ENCODE data around the gene UROC1. TPM values are rescaled to one million over a fixed set of nuclear protein-coding genes. Genes with fewer than 3 reads are reported as not detected.

The UROC1 gene
- total RNA-seq, 2 donors from 2014 or later, result not detected

GRCh38 chr3:126488886-126489569, 28.5 kb downstream of the UROC1 start:
- Histone ChIP-seq H3K9me3 (no peaks in the 10 kb centered on the region), H3K4me1 (no peaks in the 10 kb centered on the region), H3K27ac (no peak overlapping the region), H3K36me3 (replicated peaks in 1 of 2; ENCODE audit: insufficient read depth in 1 of 2, low read depth in 2 of 2) (no peaks in the 10 kb centered on the region), H3K27me3 (no peaks in the 10 kb centered on the region), H3K4me3 (no peak overlapping the region)
- DNase-seq (no peak), ATAC-seq (no peak)
- TF ChIP-seq, protein P1, sequence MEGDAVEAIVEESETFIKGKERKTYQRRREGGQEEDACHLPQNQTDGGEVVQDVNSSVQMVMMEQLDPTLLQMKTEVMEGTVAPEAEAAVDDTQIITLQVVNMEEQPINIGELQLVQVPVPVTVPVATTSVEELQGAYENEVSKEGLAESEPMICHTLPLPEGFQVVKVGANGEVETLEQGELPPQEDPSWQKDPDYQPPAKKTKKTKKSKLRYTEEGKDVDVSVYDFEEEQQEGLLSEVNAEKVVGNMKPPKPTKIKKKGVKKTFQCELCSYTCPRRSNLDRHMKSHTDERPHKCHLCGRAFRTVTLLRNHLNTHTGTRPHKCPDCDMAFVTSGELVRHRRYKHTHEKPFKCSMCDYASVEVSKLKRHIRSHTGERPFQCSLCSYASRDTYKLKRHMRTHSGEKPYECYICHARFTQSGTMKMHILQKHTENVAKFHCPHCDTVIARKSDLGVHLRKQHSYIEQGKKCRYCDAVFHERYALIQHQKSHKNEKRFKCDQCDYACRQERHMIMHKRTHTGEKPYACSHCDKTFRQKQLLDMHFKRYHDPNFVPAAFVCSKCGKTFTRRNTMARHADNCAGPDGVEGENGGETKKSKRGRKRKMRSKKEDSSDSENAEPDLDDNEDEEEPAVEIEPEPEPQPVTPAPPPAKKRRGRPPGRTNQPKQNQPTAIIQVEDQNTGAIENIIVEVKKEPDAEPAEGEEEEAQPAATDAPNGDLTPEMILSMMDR (IDR thresholded peaks at IDR 0.05), result no peak
- no peak for TF ChIP-seq POLR2A (IDR thresholded peaks at IDR 0.05)
- WGBS, 2 donors, result 86 to 87% methylated on average over 16 of the region's 16 CpGs
- intact Hi-C loops (cut with DNase I), result no loop called here

GRCh38 chr3:126488185-126488584, 29.4 kb downstream of the UROC1 start:
- ATAC-seq (no peak), DNase-seq (no peak)
- Histone ChIP-seq H3K4me3 (no peak overlapping the region), H3K4me1 (no peaks in the 10 kb centered on the region), H3K9me3 (no peaks in the 10 kb centered on the region), H3K27me3 (no peaks in the 10 kb centered on the region), H3K27ac (no peak overlapping the region), H3K36me3 (replicated peaks in 1 of 2; ENCODE audit: insufficient read depth in 1 of 2, low read depth in 2 of 2) (no peaks in the 10 kb centered on the region)
- TF ChIP-seq POLR2A (IDR thresholded peaks at IDR 0.05), result no peak
- TF ChIP-seq, protein P1 (IDR thresholded peaks at IDR 0.05), result no peak
- intact Hi-C loops (cut with DNase I), result no loop called here
- 71 to 83% methylated on average over 8 to 14 of the region's 14 CpGs for WGBS, 2 donors

DNA sequence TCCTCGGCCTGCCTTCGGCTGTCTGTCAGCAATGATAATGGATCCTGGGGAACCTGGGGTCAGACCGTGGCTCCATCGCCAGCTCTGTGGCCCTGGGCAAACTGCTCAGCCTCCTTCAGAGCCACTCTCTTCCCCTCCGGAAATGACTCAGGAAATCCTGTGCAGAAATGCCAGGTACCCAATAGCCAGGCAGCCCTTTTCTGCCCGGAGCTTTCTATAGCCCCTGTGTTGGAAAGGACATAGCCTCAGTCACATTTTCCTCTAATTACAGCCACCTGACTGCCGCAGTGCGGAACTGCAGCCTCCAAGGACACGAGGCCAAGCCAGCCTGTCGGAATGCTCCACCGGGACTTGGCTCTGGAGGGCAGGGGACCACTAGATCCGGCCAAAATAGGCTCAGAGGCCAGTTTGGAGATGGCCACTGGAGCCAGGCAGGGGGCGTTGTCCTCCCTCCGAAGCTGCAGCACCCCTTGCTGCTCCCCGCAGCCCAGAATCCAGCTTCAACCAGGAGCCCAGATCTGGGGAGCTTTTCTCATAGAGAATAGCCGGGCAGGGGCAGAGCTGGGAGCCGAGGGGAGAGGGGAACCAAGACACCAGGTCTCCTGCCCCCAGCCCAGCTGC, 30.3 kb downstream of the UROC1 start:
- Histone ChIP-seq H3K27me3 (no peaks in the 10 kb centered on the region), H3K36me3 (replicated peaks in 1 of 2; ENCODE audit: insufficient read depth in 1 of 2, low read depth in 2 of 2) (no peaks in the 10 kb centered on the region), H3K4me3 (no peak overlapping the region), H3K9me3 (no peaks in the 10 kb centered on the region), H3K4me1 (no peaks in the 10 kb centered on the region), H3K27ac (no peak overlapping the region)
- WGBS, 2 donors, result 38 to 52% methylated on average over 6 to 17 of the region's 17 CpGs
- peak in 2 of 4 donors; percentile 25 to 28 for DNase-seq
- TF ChIP-seq, protein P1 (IDR thresholded peaks at IDR 0.05), result peak in 2 of 7 experiments; percentile 13 to 16
- no peak for TF ChIP-seq POLR2A (IDR thresholded peaks at IDR 0.05)
- ATAC-seq, result peak; percentile 44
- intact Hi-C loops (cut with DNase I), result no loop called here

GRCh38 chr3:126486360-126486847, 31.2 kb downstream of the UROC1 start:
- 79 to 81% methylated on average over 12 to 14 of the region's 14 CpGs for WGBS, 2 donors
- ATAC-seq (no peak), DNase-seq (no peak)
- no peak overlapping the region for H3K27ac ChIP-seq
- H3K27me3 ChIP-seq, result no peaks in the 10 kb centered on the region
- H3K36me3 ChIP-seq (replicated peaks in 1 of 2; ENCODE audit: insufficient read depth in 1 of 2, low read depth in 2 of 2), result no peaks in the 10 kb centered on the region
- no peaks in the 10 kb centered on the region for H3K4me1 ChIP-seq
- H3K4me3 ChIP-seq, result no peak overlapping the region
- intact Hi-C loops (cut with DNase I), result no loop called here
- H3K9me3 ChIP-seq, result no peaks in the 10 kb centered on the region
- TF ChIP-seq POLR2A (IDR thresholded peaks at IDR 0.05), result no peak
- TF ChIP-seq, protein P1 (IDR thresholded peaks at IDR 0.05), result no peak

All from body of pancreas (tissue), 4 donors.